HG03025 (cell line): ENCODE results near the gene SLC6A18.

Experiments used
- ATAC-seq: cut with Tn5 transposase; IDR thresholded peaks from one replicate; pipeline ENCODE4 v1.9.1; 2021; ENCODE audit warnings: mild to moderate bottlenecking, moderate library complexity; ENCODE audit not compliant: unreplicated experiment, low FRiP score

SLC6A18 gene

GRCh38 chr5:1225081-1225480 lies at the start of gene SLC6A18:
TSS of gene SLC6A18 (plus strand) at chr5:1225381. CDS start at chr5:1225478, 97 bp downstream.
- ATAC-seq: no peak

- ATAC-seq: no peak
These were observed 49.2 kb upstream of the SLC6A18 start for GRCh38 chr5:1175801-1176472.

- ATAC-seq: no peak
These were observed 48.4 kb upstream of the SLC6A18 start for GRCh38 chr5:1176473-1177391.

- ATAC-seq: no peak
These were observed 47.2 kb upstream of the SLC6A18 start for GRCh38 chr5:1177826-1178528.

GRCh38 chr5:1178529-1179382 lies 46.4 kb upstream of the SLC6A18 start:
- ATAC-seq: no peak

- ATAC-seq: no peak
These were observed 45.8 kb upstream of the SLC6A18 start for GRCh38 chr5:1179383-1179715.

- ATAC-seq: no peak
These were observed 45.1 kb upstream of the SLC6A18 start for GRCh38 chr5:1180096-1180495.

- no peak for ATAC-seq
These were observed 44.3 kb upstream of the SLC6A18 start for GRCh38 chr5:1180841-1181271.

- no peak for ATAC-seq
These were observed 43.5 kb upstream of the SLC6A18 start for GRCh38 chr5:1181451-1182359.

- no peak for ATAC-seq
These were observed 42.9 kb upstream of the SLC6A18 start for GRCh38 chr5:1182360-1182632.

GRCh38 chr5:1182633-1183423 lies 42.4 kb upstream of the SLC6A18 start:
- ATAC-seq: no peak

GRCh38 chr5:1183424-1184162 lies 41.6 kb upstream of the SLC6A18 start:
- no peak for ATAC-seq

GRCh38 chr5:1184163-1184470 lies 41.1 kb upstream of the SLC6A18 start:
- no peak for ATAC-seq

- ATAC-seq: no peak
These were observed 40.7 kb upstream of the SLC6A18 start for GRCh38 chr5:1184481-1184880.

GRCh38 chr5:1185038-1185627 lies 40.0 kb upstream of the SLC6A18 start:
- ATAC-seq: no peak

GRCh38 chr5:1185629-1186350 lies 39.4 kb upstream of the SLC6A18 start:
- no peak for ATAC-seq
